Measurements from ENCODE around the gene PRR19. TPM values are rescaled to one million over a fixed set of nuclear protein-coding genes. Genes with fewer than 3 reads are reported as not detected.
"Not testable (repeated sequence)": the region's sequence is repeated elsewhere in the genome, so short reads cannot be mapped to it uniquely, and the experiment has no call there.

PRR19 gene
- polyA plus RNA-seq, 3 donors: 0.35 to 0.51 (median 0.38) TPM

GRCh38 chr19:42328854-42329253 is 26.9 kb downstream of the PRR19 start:
- intact Hi-C loops (cut with micrococcal nuclease): loop anchor here in 1 of 2 donors (5.0 to 10.0 kb wide), 2 partner anchors 194 to 222 kb away; partner anchors contain the start of gene POU2F2

GRCh38 chr19:42330241-42330711 is 28.3 kb downstream of the PRR19 start:
- no peaks in the 10 kb centered on the region for H4K20me1 ChIP-seq (ENCODE audit: insufficient read depth, low read length)
- H3K27me3 Mint-ChIP-seq (ENCODE audit: low read depth in 3 of 3): peaks cover 0 to 1% (median under 1%) of the 10 kb centered on the region in 3 donors
- H3K36me3 ChIP-seq (replicated peaks in 1 of 2; ENCODE audit: control insufficient read depth in 1 of 2, insufficient read depth in 2 of 2, low read length in 2 of 2): no peaks in the 10 kb centered on the region
- no peaks in the 10 kb centered on the region for H3K9me3 ChIP-seq (replicated peaks in 1 of 2; ENCODE audit: control insufficient read depth in 1 of 2, insufficient read depth in 1 of 2, low read length in 2 of 2)
- peaks cover 8 to 12% of the 10 kb centered on the region in 2 donors for H3K4me1 ChIP-seq (ENCODE audit: control insufficient read depth in 1 of 2, insufficient read depth in 2 of 2, low read length in 2 of 2)
- H3K36me3 Mint-ChIP-seq: no peaks in the 10 kb centered on the region
- no peak overlapping the region for H3K4me3 Mint-ChIP-seq
- peaks cover 9% of the 10 kb centered on the region for H3K79me2 ChIP-seq (ENCODE audit: insufficient read depth, low read length)
- no peak overlapping the region for H3K9ac ChIP-seq (ENCODE audit: insufficient read depth, low read length, poor library complexity, severe bottlenecking)
- H2AFZ ChIP-seq (ENCODE audit: insufficient read depth, low read depth, low read length, poor library complexity, severe bottlenecking): no peak overlapping the region
- intact Hi-C loops (cut with micrococcal nuclease): no loop called here
- no peaks in the 10 kb centered on the region for H3K9me3 Mint-ChIP-seq
- TF ChIP-seq CTCF (IDR thresholded peaks at IDR 0.05): no peak
- H3K4me1 Mint-ChIP-seq: peaks cover 23% of the 10 kb centered on the region
- H3K4me2 ChIP-seq (replicated peaks; ENCODE audit: extremely low read depth, low read length, poor library complexity, severe bottlenecking): no peak overlapping the region
- peak overlapping the region in 1 of 7 donors; percentile 60 for H3K27ac Mint-ChIP-seq
- H3K27me3 ChIP-seq (ENCODE audit: control insufficient read depth in 2 of 2, insufficient read depth in 2 of 2, low read length in 2 of 2): no peaks in the 10 kb centered on the region
- H3K27ac ChIP-seq (ENCODE audit: low read depth in 1 of 2, low read length in 2 of 2): no peak overlapping the region
- H3K4me3 ChIP-seq (replicated peaks in 1 of 3; ENCODE audit: low read depth in 2 of 3, low read length in 3 of 3): no peak overlapping the region
- 50% methylated on average over 2 of the region's 2 CpGs for WGBS (ENCODE audit: insufficient coverage)
- no peak for DNase-seq

More at GRCh38 chr19:42328854-42329253, 26.9 kb downstream of the PRR19 start:
- H3K4me1 Mint-ChIP-seq: peaks cover 29% of the 10 kb centered on the region
- H3K36me3 Mint-ChIP-seq: peaks cover 3 to 4% of the 10 kb centered on the region in 2 donors
- H3K4me3 ChIP-seq (replicated peaks in 1 of 3; ENCODE audit: low read depth in 2 of 3, low read length in 3 of 3): no peak overlapping the region
- 85% methylated on average over 1 of the region's 2 CpGs for WGBS (ENCODE audit: insufficient coverage)
- H3K4me3 Mint-ChIP-seq: no peak overlapping the region
- H3K27me3 ChIP-seq (ENCODE audit: control insufficient read depth in 2 of 2, insufficient read depth in 2 of 2, low read length in 2 of 2): peaks cover 7 to 10% of the 10 kb centered on the region in 2 donors
- H3K9ac ChIP-seq (ENCODE audit: insufficient read depth, low read length, poor library complexity, severe bottlenecking): no peak overlapping the region
- TF ChIP-seq CTCF (IDR thresholded peaks at IDR 0.05): no peak
- H3K27ac ChIP-seq (ENCODE audit: low read depth in 1 of 2, low read length in 2 of 2): no peak overlapping the region
- no peaks in the 10 kb centered on the region for H3K36me3 ChIP-seq (replicated peaks in 1 of 2; ENCODE audit: control insufficient read depth in 1 of 2, insufficient read depth in 2 of 2, low read length in 2 of 2)
- no peak for DNase-seq
- no peak overlapping the region for H3K4me2 ChIP-seq (replicated peaks; ENCODE audit: extremely low read depth, low read length, poor library complexity, severe bottlenecking)
- peak overlapping the region in 1 of 7 donors; percentile 35 for H3K27ac Mint-ChIP-seq
- H3K9me3 ChIP-seq (replicated peaks in 1 of 2; ENCODE audit: control insufficient read depth in 1 of 2, insufficient read depth in 1 of 2, low read length in 2 of 2): no peaks in the 10 kb centered on the region
- H4K20me1 ChIP-seq (ENCODE audit: insufficient read depth, low read length): no peaks in the 10 kb centered on the region
- peaks cover 14 to 25% of the 10 kb centered on the region in 2 donors for H3K4me1 ChIP-seq (ENCODE audit: control insufficient read depth in 1 of 2, insufficient read depth in 2 of 2, low read length in 2 of 2)
- H2AFZ ChIP-seq (ENCODE audit: insufficient read depth, low read depth, low read length, poor library complexity, severe bottlenecking): no peak overlapping the region
- H3K9me3 Mint-ChIP-seq: peaks cover 0 to 6% (median 4%) of the 10 kb centered on the region in 7 donors
- H3K79me2 ChIP-seq (ENCODE audit: insufficient read depth, low read length): peaks cover 9% of the 10 kb centered on the region
- peaks cover 6 to 15% (median 11%) of the 10 kb centered on the region in 3 donors for H3K27me3 Mint-ChIP-seq (ENCODE audit: low read depth in 3 of 3)

GRCh38 chr19:42331333-42331732 is 29.4 kb downstream of the PRR19 start:
- DNase-seq; H3K36me3 Mint-ChIP-seq; H3K9ac ChIP-seq (ENCODE audit: insufficient read depth, low read length, poor library complexity, severe bottlenecking); H3K27ac ChIP-seq (ENCODE audit: low read depth in 1 of 2, low read length in 2 of 2); H4K20me1 ChIP-seq (ENCODE audit: insufficient read depth, low read length); H3K4me3 Mint-ChIP-seq; intact Hi-C loops (cut with micrococcal nuclease); H3K27me3 ChIP-seq (ENCODE audit: control insufficient read depth in 2 of 2, insufficient read depth in 2 of 2, low read length in 2 of 2); H2AFZ ChIP-seq (ENCODE audit: insufficient read depth, low read depth, low read length, poor library complexity, severe bottlenecking); H3K4me1 ChIP-seq (ENCODE audit: control insufficient read depth in 1 of 2, insufficient read depth in 2 of 2, low read length in 2 of 2); H3K79me2 ChIP-seq (ENCODE audit: insufficient read depth, low read length); H3K4me2 ChIP-seq (replicated peaks; ENCODE audit: extremely low read depth, low read length, poor library complexity, severe bottlenecking); H3K27me3 Mint-ChIP-seq (ENCODE audit: low read depth in 3 of 3); H3K27ac Mint-ChIP-seq; H3K36me3 ChIP-seq (replicated peaks in 1 of 2; ENCODE audit: control insufficient read depth in 1 of 2, insufficient read depth in 2 of 2, low read length in 2 of 2); H3K4me3 ChIP-seq (replicated peaks in 1 of 3; ENCODE audit: low read depth in 2 of 3, low read length in 3 of 3); H3K9me3 ChIP-seq (replicated peaks in 1 of 2; ENCODE audit: control insufficient read depth in 1 of 2, insufficient read depth in 1 of 2, low read length in 2 of 2); H3K9me3 Mint-ChIP-seq: not testable (repeated sequence)
- peaks cover 18% of the 10 kb centered on the region for H3K4me1 Mint-ChIP-seq
- no CpG with 5 or more reads among the region's 3 CpGs for WGBS (ENCODE audit: insufficient coverage)
